ENCODE data around the gene P4HB.

Gene P4HB

GRCh38 chr17:81898029-81898866 lies 37.9 kb upstream of the P4HB start:
- DNase-seq, result peak; percentile 85

DNA sequence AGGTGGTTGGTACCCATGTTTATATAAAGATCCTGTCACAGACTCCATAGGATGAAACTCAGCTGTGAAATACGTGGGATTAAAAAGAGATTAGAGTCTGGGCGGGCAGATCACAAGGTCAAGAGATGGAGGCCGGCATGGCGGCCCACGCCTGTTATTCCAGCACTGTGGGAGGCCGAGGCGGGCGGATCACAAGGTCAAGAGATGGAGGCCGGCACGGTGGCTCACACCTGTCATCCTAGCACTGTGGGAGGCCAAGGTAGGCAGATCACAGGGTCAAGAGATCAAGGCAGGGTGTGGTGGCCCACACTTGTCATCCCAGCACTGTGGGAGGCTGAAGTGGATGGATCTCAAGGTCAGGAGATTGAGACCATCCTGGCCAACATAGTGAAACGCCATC lies 35.1 kb upstream of the P4HB start:
- DNase-seq, result no peak

- no peak for DNase-seq
Measured at GRCh38 chr17:81891303-81891552, 30.9 kb upstream of the P4HB start.

DNA sequence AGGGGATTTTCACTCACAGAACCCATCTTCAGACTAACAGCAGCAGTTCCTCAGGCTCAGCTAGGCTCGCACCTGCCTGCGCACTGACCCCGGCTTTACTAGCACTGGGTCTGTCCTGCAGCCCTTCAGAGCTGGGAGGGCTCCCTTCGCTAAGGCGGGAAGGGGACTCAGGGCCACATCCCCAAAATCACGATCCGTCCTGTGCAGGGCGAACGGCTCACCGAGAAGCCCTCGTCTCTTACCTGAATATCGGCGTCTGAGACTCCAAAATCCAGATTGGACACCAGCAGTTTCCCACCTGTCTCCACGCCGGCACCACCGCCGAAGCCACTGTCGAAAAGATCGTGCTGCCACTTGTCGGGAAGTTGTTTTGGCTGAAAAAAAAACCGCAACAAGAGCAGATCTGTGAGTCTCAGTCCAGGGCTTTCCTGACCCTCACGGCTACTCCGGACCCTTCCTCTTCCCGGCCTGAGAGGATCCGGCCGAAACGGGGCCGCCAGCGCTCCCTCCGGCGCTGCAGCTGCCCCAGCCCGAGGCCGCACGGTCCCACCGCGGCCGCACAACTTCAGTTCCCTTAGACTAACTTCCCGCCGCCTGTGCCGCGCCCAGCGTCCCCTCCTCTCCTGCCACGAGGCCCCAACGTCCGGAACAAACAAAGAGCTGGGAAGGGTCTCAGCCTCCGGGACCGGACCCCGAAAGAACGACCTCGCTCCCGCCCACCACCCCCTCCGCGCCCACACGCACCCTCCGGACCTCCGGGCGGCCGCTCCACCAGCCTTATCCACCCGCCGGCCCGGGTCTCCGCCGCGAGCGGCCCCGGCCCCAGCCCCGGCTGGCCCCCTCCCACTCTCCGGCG lies 30.3 kb upstream of the P4HB start:
- no peak for DNase-seq

DNA sequence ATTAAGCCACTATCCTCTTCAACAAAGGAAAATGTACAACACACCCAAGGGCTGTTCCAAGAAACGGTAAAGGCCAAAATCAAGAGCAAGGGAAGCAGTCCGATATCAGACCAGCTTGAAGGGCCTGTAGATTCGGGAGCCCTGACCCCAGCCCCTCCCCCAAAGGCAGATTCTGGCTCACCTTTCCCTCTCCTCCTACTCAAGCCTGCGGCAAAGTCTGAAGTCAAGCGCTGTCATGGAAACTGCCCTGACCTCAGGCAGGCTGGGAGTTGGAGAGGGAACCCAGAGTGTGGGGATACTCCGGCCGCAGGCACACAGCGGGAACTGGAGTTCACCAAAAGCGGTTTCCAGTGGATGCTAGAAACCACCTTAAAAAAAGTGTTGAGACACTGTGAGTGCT lies 29.3 kb upstream of the P4HB start:
- DNase-seq, result no peak

DNA sequence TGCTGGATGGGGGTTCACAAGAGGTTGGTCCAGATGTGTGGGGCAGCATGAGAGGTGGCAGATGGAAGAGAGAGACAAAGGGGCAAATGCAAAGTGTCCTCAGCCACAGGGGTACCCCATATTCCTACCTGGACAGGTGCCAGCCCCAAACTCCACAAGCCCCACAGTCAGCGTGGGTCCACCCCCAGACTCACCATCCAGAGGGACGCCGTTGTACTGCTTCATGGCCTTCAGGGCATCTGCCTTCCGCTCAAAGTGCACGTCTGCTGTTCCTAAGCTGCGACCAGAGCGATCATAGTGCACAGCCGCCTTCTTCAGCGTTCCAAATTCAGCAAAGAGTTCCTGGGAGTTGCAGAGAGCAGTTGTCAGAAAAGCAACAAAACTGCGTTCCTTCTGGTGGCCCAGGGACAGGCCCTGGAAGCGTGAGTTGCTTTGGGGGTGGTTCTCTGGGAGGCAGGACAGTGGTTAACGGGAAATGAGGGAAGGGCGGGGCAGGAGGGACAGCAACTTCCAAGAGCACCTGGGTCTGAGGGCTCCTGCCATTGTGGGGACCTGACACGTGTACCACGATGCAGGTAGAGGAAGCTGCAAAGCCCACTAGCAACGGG lies 28.8 kb upstream of the P4HB start:
- no peak for DNase-seq

GRCh38 chr17:81888105-81888987 lies 28.0 kb upstream of the P4HB start:
- no peak for DNase-seq

DNA sequence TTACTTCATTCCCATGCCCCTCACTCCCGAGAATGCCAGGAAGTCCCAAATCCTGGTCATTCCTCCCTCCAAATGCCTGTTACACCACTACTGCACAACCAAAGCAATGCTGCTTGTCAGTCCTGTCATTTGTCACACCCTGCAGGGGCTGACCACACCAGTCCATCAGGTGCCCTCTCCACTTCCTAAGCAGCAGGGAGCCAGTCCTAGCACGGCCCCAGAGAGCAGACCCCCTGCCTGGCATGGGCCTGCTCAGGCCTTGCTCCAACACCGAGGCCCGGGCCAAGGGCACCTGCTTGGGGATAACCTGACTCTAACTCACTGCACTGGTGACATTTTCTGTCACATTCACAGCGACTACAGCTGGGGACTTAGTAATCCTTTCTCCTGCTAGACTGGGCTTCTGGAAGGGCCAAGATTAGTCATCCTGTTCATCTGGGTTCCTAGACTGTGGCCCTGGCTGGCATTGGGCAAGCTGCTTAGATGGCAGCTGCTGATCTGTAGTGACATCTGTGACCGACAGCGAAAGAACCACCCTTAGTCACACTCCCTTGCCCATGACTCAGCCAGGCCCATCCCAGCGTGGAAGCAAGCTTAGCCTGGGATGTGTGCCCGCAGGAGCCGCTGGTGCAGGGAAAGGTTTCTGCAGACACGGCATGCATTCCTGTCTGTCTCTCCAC lies 25.7 kb upstream of the P4HB start:
- no peak for DNase-seq

GRCh38 chr17:81885454-81885853 lies 25.1 kb upstream of the P4HB start:
- no peak for DNase-seq

GRCh38 chr17:81884968-81885367 lies 24.6 kb upstream of the P4HB start:
- DNase-seq, result no peak

DNA sequence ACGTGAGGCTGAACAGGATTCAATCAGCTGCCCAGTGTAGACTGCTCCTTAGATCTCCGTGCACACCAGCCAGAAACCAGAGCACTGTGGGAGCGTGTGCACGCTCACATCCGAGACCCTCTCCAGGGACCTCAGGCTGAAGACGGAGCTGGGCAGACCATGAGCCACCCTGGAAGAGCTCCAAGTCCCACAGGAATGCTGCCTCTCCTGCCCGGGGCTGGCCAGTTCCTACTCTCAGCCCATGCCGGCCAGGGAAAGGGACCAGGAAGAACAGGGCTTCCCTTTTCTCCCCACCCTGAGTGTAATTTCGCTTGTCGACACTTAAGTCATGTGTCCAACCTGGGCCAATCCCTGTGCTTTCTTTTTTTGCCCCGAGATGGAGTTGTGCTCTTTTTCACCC lies 24.2 kb upstream of the P4HB start:
- DNase-seq, result no peak

DNA sequence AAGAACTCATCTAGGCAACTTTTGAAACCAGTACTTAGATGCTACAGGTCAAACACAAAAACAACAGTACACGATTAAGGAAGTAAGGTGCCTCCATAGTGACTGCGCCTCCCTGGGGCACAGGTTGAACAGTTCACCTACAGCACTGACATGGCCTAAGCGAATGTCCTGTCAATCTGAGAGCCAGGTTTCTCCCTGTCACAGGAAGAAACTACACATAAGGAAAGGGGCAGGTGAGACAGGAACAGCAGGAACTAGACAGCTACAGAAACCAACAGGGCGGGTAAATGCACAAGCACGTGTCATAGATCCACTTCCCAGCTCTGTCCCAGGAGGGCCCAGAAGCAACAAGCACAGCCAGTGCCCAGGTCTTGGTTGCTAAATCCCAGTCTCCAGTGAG lies 18.8 kb upstream of the P4HB start:
- no peak for DNase-seq

DNA sequence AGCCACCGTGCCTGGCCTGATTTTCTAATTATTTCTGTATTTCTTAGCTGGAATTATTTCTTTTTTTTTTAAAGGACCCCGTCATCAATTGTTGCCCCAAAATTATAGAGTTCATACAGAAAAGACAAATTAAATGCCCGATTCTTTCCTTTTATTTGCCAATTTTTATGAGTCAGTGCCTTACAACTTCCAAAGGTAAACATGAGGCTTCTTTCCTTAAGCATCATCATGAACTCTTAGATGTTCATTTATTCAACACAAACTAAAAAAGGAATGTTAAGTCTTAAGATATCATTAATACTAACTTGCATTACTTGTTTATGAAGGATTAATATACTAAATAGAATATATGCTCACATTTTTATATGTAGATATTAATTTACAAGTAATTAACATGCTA lies 18.0 kb upstream of the P4HB start:
- DNase-seq, result no peak

DNA sequence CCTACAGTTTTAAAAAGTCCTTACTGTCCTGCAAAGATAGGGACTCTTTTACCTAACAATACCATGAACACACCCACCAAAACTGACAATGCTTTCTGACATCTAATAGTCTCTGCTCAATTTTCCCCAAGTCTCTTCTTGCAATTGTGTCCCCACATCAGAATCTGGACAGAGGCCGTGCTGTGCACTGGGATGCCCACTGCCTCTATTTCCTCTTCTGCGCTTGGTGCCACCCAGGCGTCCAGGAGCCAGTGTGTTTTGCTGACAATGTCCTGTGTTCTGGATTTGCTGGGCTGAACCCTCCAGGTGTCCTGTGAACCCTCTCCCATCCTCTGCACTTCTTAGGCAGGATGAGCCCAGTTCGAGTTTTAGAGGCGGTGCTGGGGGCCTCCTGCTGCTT lies 17.2 kb upstream of the P4HB start:
- DNase-seq, result no peak

- DNase-seq, result peak; percentile 88
Measured at GRCh38 chr17:81871387-81872230, 11.3 kb upstream of the P4HB start.

- no peak for DNase-seq
Measured at GRCh38 chr17:81870981-81871386, 10.6 kb upstream of the P4HB start, which contains the start of gene ARHGDIA. TSS of gene ARHGDIA (minus strand) at chr17:81871337. CDS start at chr17:81869930, 1,407 bp downstream.

GRCh38 chr17:81870131-81870980 lies 10.0 kb upstream of the P4HB start:
- peak; percentile 47 for DNase-seq

- DNase-seq, result peak; percentile 45
Measured at GRCh38 chr17:81869221-81870130, 9.1 kb upstream of the P4HB start.

GRCh38 chr17:81868674-81869220 lies 8.4 kb upstream of the P4HB start:
- peak; percentile 94 for DNase-seq

Data from fibroblast of skin of abdomen (primary cell).